HepG2 (cell line): Measurements from ENCODE around the gene ABCA2. TPM values are rescaled to one million over a fixed set of nuclear protein-coding genes. Genes with fewer than 3 reads are reported as not detected.
A peak's percentile ranks its signal among the peaks of the same experiment; 100 is the strongest.

ENCODE experiments used
- FOXK1 ChIP-seq: sonication (generic); formaldehyde crosslinking; IDR thresholded peaks from 2 replicates; pipeline ENCODE4 v1.4.0; 2020; ENCODE audit warnings: low read depth, missing genetic modification reagents, borderline replicate concordance
- MAX ChIP-seq: IDR thresholded peaks from 2 replicates; pipeline ENCODE4 v1.6.1; 2012; ENCODE audit warnings: inconsistent platforms
- PCBP2 ChIP-seq: fragments of 200-400 bp; formaldehyde crosslinking; optimal IDR thresholded peaks from 2 replicates; pipeline ENCODE3; 2018; ENCODE audit warnings: low read length, low read depth; ENCODE audit not compliant: poor library complexity, severe bottlenecking
- SPEN ChIP-seq: sonication (generic); formaldehyde crosslinking; IDR thresholded peaks from 2 replicates; pipeline ENCODE4 v1.5.1; 2020; ENCODE audit warnings: low read depth, mild to moderate bottlenecking, missing genetic modification reagents
- ZNF83 ChIP-seq: sonication (generic); formaldehyde crosslinking; IDR thresholded peaks from 2 replicates; pipeline ENCODE4 v1.4.0; 2020; ENCODE audit warnings: missing genetic modification reagents, mild to moderate bottlenecking, borderline replicate concordance
- ZSCAN29 ChIP-seq: sonication (generic); formaldehyde crosslinking; conservative IDR thresholded peaks from 2 replicates; pipeline ENCODE4 v1.4.0; 2020; ENCODE audit warnings: mild to moderate bottlenecking, missing genetic modification reagents
- polyA plus RNA-seq, 8 experiments: library from polyadenylated mRNA; depleted of rRNA in 3 of 8; stranded (reverse) in 7 of 8; unstranded in 1 of 8; fragments of >200 nt; fragmentation: Illumina TruSeq in 4 of 8; extraction: Trizol in 4 of 8; gene quantifications; 2 replicates each; pipeline versions ENCODE4 v1.2.1 to v1.2.3, GENCODE V29; 2011 to 2016; ENCODE audit warnings: low read depth in 4 of 8, missing spikeins in 1 of 8, mixed read lengths in 1 of 8; ENCODE audit not compliant: insufficient read depth in 1 of 8
- total RNA-seq, 5 experiments: library from RNA; depleted of rRNA; stranded (reverse); fragments of >200 nt; fragmentation: Illumina TruSeq; extraction: Trizol; gene quantifications; 2 replicates each; pipeline ENCODE4 v1.2.3, GENCODE V29; 2016; ENCODE audit warnings: low read depth in 1 of 5
- TF ChIP-seq, protein P1 (sequence below): sonication (generic); formaldehyde crosslinking; IDR thresholded peaks from 2 replicates; pipeline ENCODE4 v1.4.0; 2020; ENCODE audit warnings: missing genetic modification reagents, borderline replicate concordance

The ABCA2 gene
- total and polyA plus RNA-seq, 2 of the 13 experiments (the other 11 are each of a cell fraction or from before 2014, with no cell fraction given): 2.9 to 19.2 TPM

GRCh38 chr9:137049544-137050449, 21.8 kb upstream of the ABCA2 start (continued):
- TF ChIP-seq PCBP2: no peak
- peak; percentile 13; the same call in 1 of the 2 replicates for TF ChIP-seq MAX
- no peak for TF ChIP-seq SPEN (CRISPR knock-in tag)
- TF ChIP-seq ZSCAN29 (CRISPR knock-in tag): no peak
- no peak for TF ChIP-seq FOXK1 (CRISPR knock-in tag)
- TF ChIP-seq, protein P1, sequence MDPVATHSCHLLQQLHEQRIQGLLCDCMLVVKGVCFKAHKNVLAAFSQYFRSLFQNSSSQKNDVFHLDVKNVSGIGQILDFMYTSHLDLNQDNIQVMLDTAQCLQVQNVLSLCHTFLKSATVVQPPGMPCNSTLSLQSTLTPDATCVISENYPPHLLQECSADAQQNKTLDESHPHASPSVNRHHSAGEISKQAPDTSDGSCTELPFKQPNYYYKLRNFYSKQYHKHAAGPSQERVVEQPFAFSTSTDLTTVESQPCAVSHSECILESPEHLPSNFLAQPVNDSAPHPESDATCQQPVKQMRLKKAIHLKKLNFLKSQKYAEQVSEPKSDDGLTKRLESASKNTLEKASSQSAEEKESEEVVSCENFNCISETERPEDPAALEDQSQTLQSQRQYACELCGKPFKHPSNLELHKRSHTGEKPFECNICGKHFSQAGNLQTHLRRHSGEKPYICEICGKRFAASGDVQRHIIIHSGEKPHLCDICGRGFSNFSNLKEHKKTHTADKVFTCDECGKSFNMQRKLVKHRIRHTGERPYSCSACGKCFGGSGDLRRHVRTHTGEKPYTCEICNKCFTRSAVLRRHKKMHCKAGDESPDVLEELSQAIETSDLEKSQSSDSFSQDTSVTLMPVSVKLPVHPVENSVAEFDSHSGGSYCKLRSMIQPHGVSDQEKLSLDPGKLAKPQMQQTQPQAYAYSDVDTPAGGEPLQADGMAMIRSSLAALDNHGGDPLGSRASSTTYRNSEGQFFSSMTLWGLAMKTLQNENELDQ (CRISPR knock-in tag): no peak
- no peak for TF ChIP-seq ZNF83
